Mesenchymal stem cell (in vitro differentiated cells and primary cell): ENCODE data around the gene RPA3.

Experiments used
- DNase-seq: peaks from one replicate; pipeline ENCODE4 v3.0.0-alpha.2; 2013
- H2AFZ ChIP-seq: one replicate; pipeline ENCODE4 v1.6.1; 2013; ENCODE audit warnings: low read depth, mild to moderate bottlenecking, control low read depth, inconsistent platforms, low read length, moderate library complexity
- H2AK5ac ChIP-seq: 2 replicates; pipeline ENCODE4 v1.6.1; 2013; ENCODE audit warnings: low read length, moderate library complexity, mild to moderate bottlenecking, inconsistent platforms; ENCODE audit not compliant: severe bottlenecking
- H2BK120ac ChIP-seq: one replicate; pipeline ENCODE4 v1.6.1; 2013; ENCODE audit warnings: low read depth, mild to moderate bottlenecking, inconsistent platforms, low read length, moderate library complexity
- H2BK12ac ChIP-seq, 2 experiments: one replicate each; pipeline ENCODE4 v1.6.1; 2013; ENCODE audit warnings: inconsistent platforms in 2 of 2, low read length in 2 of 2, mild to moderate bottlenecking in 2 of 2, moderate library complexity in 2 of 2, control low read depth in 1 of 2
- H2BK15ac ChIP-seq: one replicate; pipeline ENCODE4 v1.6.1; 2013; ENCODE audit warnings: mild to moderate bottlenecking, low read depth, inconsistent platforms; ENCODE audit not compliant: poor library complexity, severe bottlenecking
- H2BK5ac ChIP-seq: 2 replicates; pipeline ENCODE4 v1.6.1; 2013; ENCODE audit warnings: low read depth, mild to moderate bottlenecking, low read length, control low read depth, inconsistent platforms; ENCODE audit not compliant: poor library complexity, severe bottlenecking
- H3K14ac ChIP-seq, 2 experiments: one replicate each; pipeline ENCODE4 v1.6.1; 2013; ENCODE audit warnings: inconsistent platforms in 2 of 2, low read length in 2 of 2, control low read depth in 1 of 2, mild to moderate bottlenecking in 1 of 2, moderate library complexity in 1 of 2
- H3K18ac ChIP-seq, 2 experiments: one replicate each; pipeline ENCODE4 v1.6.1; 2013; ENCODE audit warnings: inconsistent platforms in 2 of 2, low read length in 2 of 2, control low read depth in 1 of 2, low read depth in 1 of 2, mild to moderate bottlenecking in 1 of 2
- H3K23ac ChIP-seq, 2 experiments: one replicate each; pipeline ENCODE4 v1.6.1; 2013; ENCODE audit warnings: inconsistent platforms in 2 of 2, low read length in 2 of 2, mild to moderate bottlenecking in 2 of 2, moderate library complexity in 2 of 2, control low read depth in 1 of 2
- H3K27ac ChIP-seq: 2 replicates; pipeline ENCODE4 v1.5.1; 2013; ENCODE audit warnings: mild to moderate bottlenecking, moderate library complexity, low read length, control low read depth, inconsistent platforms; ENCODE audit not compliant: poor library complexity, severe bottlenecking
- H3K27me3 ChIP-seq, 2 experiments: 2 replicates each; pipeline versions ENCODE4 v1.6.1 to v1.7.0; 2013; ENCODE audit warnings: low read length in 2 of 2, mild to moderate bottlenecking in 2 of 2, moderate library complexity in 2 of 2, control low read depth in 1 of 2, inconsistent platforms in 1 of 2; ENCODE audit not compliant: control insufficient read depth in 1 of 2, insufficient read depth in 1 of 2
- H3K36me3 ChIP-seq, 2 experiments: 2 replicates each; pipeline versions ENCODE4 v1.6.1 to v1.7.0; 2013; ENCODE audit warnings: low read length in 2 of 2, control low read depth in 1 of 2, inconsistent platforms in 1 of 2, low read depth in 1 of 2, mild to moderate bottlenecking in 1 of 2; ENCODE audit not compliant: insufficient read depth in 2 of 2, control insufficient read depth in 1 of 2
- H3K4ac ChIP-seq, 2 experiments: one replicate each; pipeline ENCODE4 v1.6.1; 2013; ENCODE audit warnings: inconsistent platforms in 2 of 2, low read length in 2 of 2, mild to moderate bottlenecking in 2 of 2, moderate library complexity in 2 of 2, control low read depth in 1 of 2, low read depth in 1 of 2
- H3K4me1 ChIP-seq: 2 replicates; pipeline ENCODE4 v1.6.1; 2013; ENCODE audit warnings: low read depth, low read length, control low read depth; ENCODE audit not compliant: control insufficient read depth, insufficient read depth
- H3K4me2 ChIP-seq: 2 replicates; pipeline ENCODE4 v1.6.1; 2013; ENCODE audit warnings: low read length, mild to moderate bottlenecking, inconsistent platforms; ENCODE audit not compliant: poor library complexity, severe bottlenecking
- H3K4me3 ChIP-seq, 2 experiments: 2 replicates each; pipeline versions ENCODE4 v1.5.1 to v1.7.0; 2013; ENCODE audit warnings: low read length in 2 of 2, mild to moderate bottlenecking in 2 of 2, control low read depth in 1 of 2, low read depth in 1 of 2; ENCODE audit not compliant: insufficient read depth in 1 of 2
- H3K79me1 ChIP-seq: replicated peaks from 2 replicates; pipeline ENCODE4 v1.6.1; 2013; ENCODE audit warnings: mild to moderate bottlenecking, control low read depth, low read length, inconsistent platforms; ENCODE audit not compliant: poor library complexity, severe bottlenecking
- H3K9ac ChIP-seq: 2 replicates; pipeline ENCODE4 v1.7.0; 2013; ENCODE audit warnings: mild to moderate bottlenecking, low read length, moderate library complexity
- H3K9me3 ChIP-seq: 2 replicates; pipeline ENCODE4 v1.7.0; 2013; ENCODE audit warnings: mild to moderate bottlenecking, low read length; ENCODE audit not compliant: control insufficient read depth
- H4K8ac ChIP-seq: one replicate; pipeline ENCODE4 v1.6.1; 2013; ENCODE audit warnings: inconsistent platforms, mild to moderate bottlenecking, low read length, moderate library complexity
- H4K91ac ChIP-seq: one replicate; pipeline ENCODE4 v1.6.1; 2013; ENCODE audit warnings: mild to moderate bottlenecking, low read length, inconsistent platforms
- WGBS: methylation state at CpG from one replicate; pipeline ENCODE4 v1.1.7; 2013; ENCODE audit warnings: mixed read lengths; 5-methylcytosine and 5-hydroxymethylcytosine counted together

RPA3 gene

DNA sequence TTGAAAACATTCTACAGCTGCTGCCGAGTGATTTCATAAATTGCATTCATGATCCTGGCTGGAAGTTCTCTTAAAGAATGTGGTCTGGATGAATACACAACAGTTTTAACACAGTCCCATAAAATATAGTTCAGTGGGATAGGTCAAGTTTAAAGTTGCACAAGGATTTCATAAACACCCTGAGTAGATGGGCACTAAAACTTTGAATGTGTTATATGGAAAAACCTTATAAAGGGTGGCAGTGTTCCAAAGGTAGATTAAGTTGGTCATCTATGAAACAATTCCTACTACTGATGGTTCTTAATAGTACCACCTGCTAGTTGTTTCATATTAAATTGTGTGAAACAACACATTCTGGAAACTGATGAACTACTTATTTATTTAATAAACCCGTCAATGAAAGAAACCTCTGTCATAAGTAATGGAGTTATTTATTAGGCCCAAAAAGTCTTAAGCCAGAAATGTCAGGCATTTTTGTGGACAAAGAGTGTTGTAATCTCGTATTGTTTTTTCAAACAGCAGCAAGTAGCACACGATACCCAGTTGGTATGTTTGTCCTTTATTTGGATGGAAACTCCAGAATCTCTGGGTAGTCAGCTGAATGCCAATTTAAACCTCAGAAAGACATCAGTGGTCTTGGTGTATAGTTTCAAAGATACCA, 14.3 kb upstream of the RPA3 start:
- Histone ChIP-seq H3K14ac (no peak overlapping the region), H3K27ac (peak overlapping the region; percentile 50), H4K8ac (no peak overlapping the region), H3K18ac (no peak overlapping the region), H2BK120ac (no peak overlapping the region), H3K9ac (no peak overlapping the region), H3K9me3 (no peaks in the 10 kb centered on the region), H3K36me3 (no peaks in the 10 kb centered on the region), H2BK15ac (no peak overlapping the region), H3K27me3 (no peaks in the 10 kb centered on the region), H3K4me2 (no peak overlapping the region), H2BK5ac (no peak overlapping the region), H3K4me3 (no peak overlapping the region), H2AK5ac (no peak overlapping the region), H3K79me1 (peaks cover 2% of the 10 kb centered on the region), H3K4me1 (peaks cover 3% of the 10 kb centered on the region), H2BK12ac (no peak overlapping the region), H2AFZ (no peak overlapping the region), H3K23ac (no peak overlapping the region), H4K91ac (no peak overlapping the region), H3K4ac (no peak overlapping the region)
- DNase-seq = peak; percentile 33
- 85% methylated on average over 3 of the region's 4 CpGs for WGBS

DNA sequence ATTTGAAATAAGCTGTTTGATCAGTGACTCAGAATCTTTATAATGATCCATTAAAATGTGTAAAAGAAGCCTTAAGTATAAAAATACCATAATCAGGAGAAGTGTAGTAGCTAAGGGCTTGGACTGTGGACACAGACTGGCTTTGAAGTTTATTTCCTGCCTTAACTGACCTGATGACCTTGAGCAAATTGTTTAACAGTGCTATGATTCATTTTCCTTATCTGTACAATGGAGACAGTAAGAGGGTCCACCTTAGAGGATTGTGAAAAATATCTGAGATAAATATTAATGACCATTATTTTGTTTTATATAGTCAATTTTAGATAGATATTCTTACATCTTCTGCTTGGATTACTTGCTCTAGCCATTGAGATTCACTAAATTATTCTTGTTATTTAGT, 13.3 kb upstream of the RPA3 start:
- H2AFZ ChIP-seq = no peak overlapping the region
- H3K18ac ChIP-seq = no peak overlapping the region
- H3K4ac ChIP-seq = no peak overlapping the region
- no peak overlapping the region for H4K91ac ChIP-seq
- no peak overlapping the region for H4K8ac ChIP-seq
- no peaks in the 10 kb centered on the region for H3K36me3 ChIP-seq
- H3K27me3 ChIP-seq = no peaks in the 10 kb centered on the region
- H3K9ac ChIP-seq = no peak overlapping the region
- H2BK12ac ChIP-seq = no peak overlapping the region
- no peak overlapping the region for H3K4me2 ChIP-seq
- H3K23ac ChIP-seq = no peak overlapping the region
- peaks cover 1% of the 10 kb centered on the region for H3K4me1 ChIP-seq
- no peaks in the 10 kb centered on the region for H3K9me3 ChIP-seq
- H2AK5ac ChIP-seq = no peak overlapping the region
- H2BK15ac ChIP-seq = no peak overlapping the region
- peaks cover 2% of the 10 kb centered on the region for H3K79me1 ChIP-seq
- H3K14ac ChIP-seq = no peak overlapping the region
- no peak overlapping the region for H2BK5ac ChIP-seq
- no peak overlapping the region for H3K4me3 ChIP-seq
- DNase-seq = no peak
- no peak overlapping the region for H2BK120ac ChIP-seq
- peak overlapping the region; percentile 39 for H3K27ac ChIP-seq

DNA sequence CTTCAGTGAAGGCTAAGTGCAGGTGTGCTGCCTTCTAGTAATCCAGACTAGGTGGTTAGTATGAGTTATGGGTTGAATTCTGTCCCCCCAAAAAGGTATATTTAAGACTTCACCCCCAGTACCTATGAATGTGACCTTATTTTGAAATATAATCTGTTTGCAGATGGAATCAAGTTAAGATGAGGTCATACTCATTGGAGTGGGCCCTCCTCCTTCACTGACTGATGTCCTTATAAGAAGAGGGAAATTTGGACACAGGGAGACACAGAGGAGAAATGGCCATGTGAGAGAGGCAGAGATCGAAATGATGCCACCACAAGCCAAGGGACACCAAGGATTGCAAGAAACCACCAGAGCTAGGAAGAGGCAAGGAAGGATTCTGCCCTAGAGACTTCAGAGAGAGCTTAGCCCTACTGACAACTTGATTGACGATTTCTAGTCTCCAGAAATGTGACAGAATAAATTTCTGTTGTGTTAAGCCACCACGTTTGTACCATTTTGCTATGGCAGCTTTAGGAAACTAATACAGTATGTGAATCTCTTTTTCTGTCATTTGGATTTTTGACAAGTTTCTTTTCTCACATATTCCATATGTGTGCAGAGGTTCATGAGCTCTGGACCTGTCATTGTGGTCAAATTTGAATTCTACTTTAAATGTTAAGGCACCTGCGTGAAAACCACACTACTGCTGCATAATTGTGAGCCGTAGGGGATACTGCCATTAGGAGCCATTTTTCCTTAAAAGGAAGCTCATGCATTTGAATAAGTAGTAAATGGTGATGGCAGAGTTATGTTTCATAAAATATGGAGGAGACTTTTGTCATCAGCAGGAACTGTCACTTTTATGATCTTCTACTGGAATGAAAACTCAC, 2.6 kb upstream of the RPA3 start:
- no peak overlapping the region for H2AFZ ChIP-seq

DNA sequence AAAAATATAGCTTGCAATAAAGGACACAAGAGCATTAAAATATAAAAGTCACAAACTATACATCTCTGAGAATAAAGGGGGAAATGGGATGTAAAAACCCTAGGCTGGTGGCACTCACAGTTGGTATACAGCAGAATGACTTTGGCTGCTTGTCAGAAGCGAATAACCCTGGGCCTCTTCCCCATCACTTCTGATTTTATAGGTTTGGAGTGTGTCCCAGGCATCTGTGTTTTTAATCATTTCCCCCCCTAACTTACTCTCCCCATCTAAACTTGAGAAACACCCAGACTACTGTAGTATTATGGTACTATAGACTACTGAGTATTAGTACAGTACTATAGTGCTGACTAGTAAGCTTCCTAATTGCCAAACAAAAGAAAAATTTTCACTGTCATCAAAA, 1.8 kb upstream of the RPA3 start:
- H2BK15ac ChIP-seq = no peak overlapping the region
- DNase-seq = no peak
- H3K4me2 ChIP-seq = no peak overlapping the region
- H3K23ac ChIP-seq = no peak overlapping the region
- no peak overlapping the region for H2BK5ac ChIP-seq
- no peak overlapping the region for H3K27ac ChIP-seq
- H3K36me3 ChIP-seq = no peaks in the 10 kb centered on the region
- no peak overlapping the region for H3K4ac ChIP-seq
- H2BK120ac ChIP-seq = no peak overlapping the region
- H3K4me3 ChIP-seq = no peak overlapping the region
- peaks cover 5% of the 10 kb centered on the region for H3K79me1 ChIP-seq
- H3K14ac ChIP-seq = no peak overlapping the region
- H3K4me1 ChIP-seq = no peaks in the 10 kb centered on the region
- H3K18ac ChIP-seq = no peak overlapping the region
- H4K91ac ChIP-seq = no peak overlapping the region
- no peaks in the 10 kb centered on the region for H3K27me3 ChIP-seq
- H4K8ac ChIP-seq = no peak overlapping the region
- no peak overlapping the region for H3K9ac ChIP-seq
- no peak overlapping the region for H2AFZ ChIP-seq
- no peak overlapping the region for H2AK5ac ChIP-seq
- H3K9me3 ChIP-seq = no peaks in the 10 kb centered on the region
- H2BK12ac ChIP-seq = no peak overlapping the region
- WGBS = no CpG with 5 or more reads among the region's 1 CpG

More for the DNA sequence above, 2.6 kb upstream of the RPA3 start:
- 98% methylated on average over 4 of the region's 5 CpGs for WGBS
- no peak overlapping the region for H2BK120ac ChIP-seq
- H2BK15ac ChIP-seq = no peak overlapping the region
- H3K18ac ChIP-seq = peak overlapping the region in 1 of 2 experiments; percentile 34
- H3K27ac ChIP-seq = no peak overlapping the region
- H2BK5ac ChIP-seq = no peak overlapping the region
- H3K4me1 ChIP-seq = no peaks in the 10 kb centered on the region
- no peak overlapping the region for H3K14ac ChIP-seq
- no peak overlapping the region for H3K9ac ChIP-seq
- H3K4me2 ChIP-seq = no peak overlapping the region
- no peak overlapping the region for H4K8ac ChIP-seq
- H3K79me1 ChIP-seq = peaks cover 5% of the 10 kb centered on the region
- no peaks in the 10 kb centered on the region for H3K36me3 ChIP-seq
- no peak overlapping the region for H2BK12ac ChIP-seq
- no peak overlapping the region for H3K4me3 ChIP-seq
- H3K27me3 ChIP-seq = no peaks in the 10 kb centered on the region
- H3K9me3 ChIP-seq = no peaks in the 10 kb centered on the region
- no peak overlapping the region for H3K4ac ChIP-seq
- H3K23ac ChIP-seq = no peak overlapping the region
- H4K91ac ChIP-seq = no peak overlapping the region
- H2AK5ac ChIP-seq = no peak overlapping the region
- DNase-seq = no peak
